Lower leg skin (tissue), 3 donors: ENCODE measurements around the gene NCF2.

Source experiments
- CTCF ChIP-seq, 3 donors: fragments of 450-650 bp; IDR thresholded peaks; one replicate each; pipeline ENCODE4 v1.5.1; 2016; ENCODE audit warnings: antibody characterized with exemption in 3 of 3, mild to moderate bottlenecking in 3 of 3, moderate library complexity in 2 of 3
- POLR2A ChIP-seq, 2 donors: fragments of 450-650 bp; IDR thresholded peaks; one replicate each; pipeline ENCODE4 v1.6.1; 2016 to 2017; ENCODE audit warnings: antibody characterized with exemption in 2 of 2, mild to moderate bottlenecking in 1 of 2, moderate library complexity in 1 of 2

GRCh38 chr1:183517401-183517800 is 72.9 kb downstream of the NCF2 start:
- TF ChIP-seq CTCF (IDR thresholded peaks at IDR 0.05) (no peak), POLR2A (IDR thresholded peaks at IDR 0.05) (no peak)
